Dendritic cell treated with granulocyte-macrophage colony-stimulating factor and Interleukin-4, amounts not matched to agents 40 ng/mL and 50 ng/mL, for 4 days (primary cell): ENCODE data around the gene UBN1.

ENCODE experiments used
- H3K27ac Mint-ChIP-seq: one replicate; pipeline ENCODE4 v1.8.0; 2022; ENCODE audit warnings: mild to moderate bottlenecking, mixed read lengths
- H3K27me3 Mint-ChIP-seq: one replicate; pipeline ENCODE4 v1.8.0; 2022; ENCODE audit warnings: mild to moderate bottlenecking, mixed read lengths
- H3K36me3 Mint-ChIP-seq: one replicate; pipeline ENCODE4 v1.8.0; 2022; ENCODE audit warnings: low read depth, mixed read lengths
- H3K4me1 Mint-ChIP-seq: one replicate; pipeline ENCODE4 v1.8.0; 2022; ENCODE audit warnings: low read depth, mixed read lengths
- H3K4me3 Mint-ChIP-seq: one replicate; pipeline ENCODE4 v1.8.0; 2022; ENCODE audit warnings: mild to moderate bottlenecking, moderate library complexity, mixed read lengths
- H3K9me3 Mint-ChIP-seq: one replicate; pipeline ENCODE4 v1.8.0; 2022; ENCODE audit warnings: mixed read lengths
- intact Hi-C: fragments of 100-400 bp; cut with micrococcal nuclease; formaldehyde crosslinking; loops from one replicate; pipeline ENCODE4 v1.15.0; 2022

The UBN1 gene

DNA sequence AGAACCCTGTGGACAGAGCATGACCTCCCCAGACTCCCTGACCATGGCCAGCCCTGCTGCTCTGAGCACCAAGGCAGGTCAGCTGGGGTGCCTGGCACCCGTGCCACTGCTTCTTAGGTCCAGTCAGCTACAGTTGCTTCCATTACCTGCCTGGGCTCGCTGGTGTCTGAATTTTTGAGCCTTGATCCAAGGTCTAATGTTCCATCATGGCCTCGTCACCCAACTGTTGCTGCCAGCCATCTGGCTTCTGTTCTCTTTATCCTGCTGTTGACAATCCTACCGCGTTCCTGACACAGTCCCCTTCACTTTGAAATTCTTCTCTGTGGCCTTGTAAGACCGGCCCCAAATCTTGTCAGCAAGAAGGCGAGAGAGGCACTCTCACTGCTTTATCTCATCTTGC, 16.9 kb upstream of the UBN1 start:
- Mint-ChIP-seq H3K27me3 (no peaks in the 10 kb centered on the region), H3K9me3 (no peaks in the 10 kb centered on the region), H3K27ac (no peak overlapping the region), H3K4me1 (no peaks in the 10 kb centered on the region), H3K36me3 (peaks cover 99% of the 10 kb centered on the region), H3K4me3 (no peak overlapping the region)
- intact Hi-C loops = no loop called here

DNA sequence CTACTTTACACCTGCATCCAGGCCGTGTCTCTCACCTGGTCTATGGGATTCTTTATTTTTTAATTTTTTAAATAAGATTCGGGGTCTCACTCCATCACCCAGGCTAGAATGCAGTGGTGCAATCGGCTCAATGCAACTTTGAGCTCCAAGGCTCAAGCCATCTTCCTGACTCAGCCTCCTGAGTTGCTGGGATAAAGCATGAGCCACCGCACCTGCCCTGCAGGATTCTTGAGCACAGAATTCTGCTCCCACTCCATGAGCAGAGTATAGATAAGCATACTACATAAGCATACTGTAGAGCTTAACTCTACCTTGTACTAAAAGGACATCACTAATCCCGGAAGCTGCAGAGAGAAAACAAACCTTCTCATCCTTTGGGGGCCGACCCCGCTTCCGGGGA, 15.7 kb upstream of the UBN1 start:
- H3K4me3 Mint-ChIP-seq = no peak overlapping the region
- no peak overlapping the region for H3K27ac Mint-ChIP-seq
- H3K27me3 Mint-ChIP-seq = no peaks in the 10 kb centered on the region
- H3K4me1 Mint-ChIP-seq = no peaks in the 10 kb centered on the region
- peaks cover 99% of the 10 kb centered on the region for H3K36me3 Mint-ChIP-seq
- H3K9me3 Mint-ChIP-seq = no peaks in the 10 kb centered on the region
- intact Hi-C loops = no loop called here

- Mint-ChIP-seq H3K27me3 (no peaks in the 10 kb centered on the region), H3K9me3 (no peaks in the 10 kb centered on the region), H3K4me1 (no peaks in the 10 kb centered on the region), H3K27ac (no peak overlapping the region), H3K36me3 (peaks cover 99% of the 10 kb centered on the region), H3K4me3 (no peak overlapping the region)
- intact Hi-C loops = no loop called here
Observed at GRCh38 chr16:4832698-4833343, 14.5 kb upstream of the UBN1 start.

- Mint-ChIP-seq H3K36me3 (peaks cover 99% of the 10 kb centered on the region), H3K27me3 (no peaks in the 10 kb centered on the region), H3K27ac (no peak overlapping the region), H3K9me3 (no peaks in the 10 kb centered on the region), H3K4me3 (no peak overlapping the region), H3K4me1 (no peaks in the 10 kb centered on the region)
- intact Hi-C loops = no loop called here
Observed at GRCh38 chr16:4833584-4833983, 13.7 kb upstream of the UBN1 start.

GRCh38 chr16:4836727-4837126, 10.6 kb upstream of the UBN1 start:
- peaks cover 99% of the 10 kb centered on the region for H3K36me3 Mint-ChIP-seq
- no peak overlapping the region for H3K4me3 Mint-ChIP-seq
- intact Hi-C loops = no loop called here
- no peaks in the 10 kb centered on the region for H3K9me3 Mint-ChIP-seq
- H3K27ac Mint-ChIP-seq = no peak overlapping the region
- H3K27me3 Mint-ChIP-seq = no peaks in the 10 kb centered on the region
- H3K4me1 Mint-ChIP-seq = no peaks in the 10 kb centered on the region

GRCh38 chr16:4837733-4838501, 9.4 kb upstream of the UBN1 start:
- H3K27ac Mint-ChIP-seq = no peak overlapping the region
- H3K4me1 Mint-ChIP-seq = no peaks in the 10 kb centered on the region
- no peaks in the 10 kb centered on the region for H3K9me3 Mint-ChIP-seq
- intact Hi-C loops = no loop called here
- no peaks in the 10 kb centered on the region for H3K27me3 Mint-ChIP-seq
- no peak overlapping the region for H3K4me3 Mint-ChIP-seq
- H3K36me3 Mint-ChIP-seq = peaks cover 99% of the 10 kb centered on the region

- Mint-ChIP-seq H3K9me3 (no peaks in the 10 kb centered on the region), H3K36me3 (peaks cover 97% of the 10 kb centered on the region), H3K27me3 (no peaks in the 10 kb centered on the region), H3K4me1 (no peaks in the 10 kb centered on the region), H3K4me3 (no peak overlapping the region), H3K27ac (no peak overlapping the region)
- intact Hi-C loops = loop anchor here (10.0 kb wide), 1 partner anchor 235 kb away; the partner anchor contains the start of gene ALG1
Observed at GRCh38 chr16:4839942-4840341, 7.3 kb upstream of the UBN1 start.

GRCh38 chr16:4840984-4841383, 6.3 kb upstream of the UBN1 start:
- no peaks in the 10 kb centered on the region for H3K9me3 Mint-ChIP-seq
- intact Hi-C loops = loop anchor here (10.0 kb wide), 1 partner anchor 234 kb away; the partner anchor contains the start of gene ALG1
- no peaks in the 10 kb centered on the region for H3K27me3 Mint-ChIP-seq
- peaks cover 8% of the 10 kb centered on the region for H3K4me1 Mint-ChIP-seq
- H3K36me3 Mint-ChIP-seq = peaks cover 97% of the 10 kb centered on the region
- H3K4me3 Mint-ChIP-seq = no peak overlapping the region
- H3K27ac Mint-ChIP-seq = no peak overlapping the region

- Mint-ChIP-seq H3K27me3 (no peaks in the 10 kb centered on the region), H3K36me3 (peaks cover 66% of the 10 kb centered on the region), H3K4me3 (peak overlapping the region; percentile 99), H3K27ac (peak overlapping the region; percentile 95), H3K4me1 (peaks cover 39% of the 10 kb centered on the region), H3K9me3 (no peaks in the 10 kb centered on the region)
- intact Hi-C loops = loop anchor here (2.0 to 10.0 kb wide), 3 partner anchors 44 to 228 kb away; partner anchors contain the start of genes ALG1 and ROGDI
Observed at GRCh38 chr16:4846503-4846900, 779 bp upstream of the UBN1 start.

GRCh38 chr16:4847774-4848587, 700 bp downstream of the UBN1 start:
- Mint-ChIP-seq H3K27me3 (no peaks in the 10 kb centered on the region), H3K4me1 (peaks cover 53% of the 10 kb centered on the region), H3K27ac (peak overlapping the region; percentile 95), H3K4me3 (peak overlapping the region; percentile 99), H3K9me3 (no peaks in the 10 kb centered on the region), H3K36me3 (peaks cover 57% of the 10 kb centered on the region)
- intact Hi-C loops = loop anchor here (1.0 to 10.0 kb wide), 4 partner anchors 46 to 227 kb away; partner anchors contain the start of genes ALG1, ROGDI and ZNF500

DNA sequence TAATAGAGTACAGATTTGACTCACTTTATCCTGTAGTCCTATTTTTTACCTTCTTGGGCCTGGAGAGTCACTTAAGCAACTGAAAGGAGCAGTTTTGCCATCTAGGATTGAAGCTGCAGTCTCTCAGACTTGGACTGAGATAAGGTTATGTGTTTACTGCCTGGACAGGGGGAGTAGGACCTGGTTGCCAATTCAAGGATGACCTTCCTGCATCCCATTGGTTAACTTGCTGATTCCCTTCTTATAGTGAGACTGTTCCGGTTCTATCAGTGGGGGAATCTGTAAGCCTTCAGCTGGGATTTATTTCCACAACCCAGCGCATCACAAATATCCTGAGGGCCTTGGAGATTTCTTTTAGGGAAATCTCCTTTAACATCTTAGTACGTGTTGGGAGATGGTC, 2.9 kb downstream of the UBN1 start:
- Mint-ChIP-seq H3K9me3 (no peaks in the 10 kb centered on the region), H3K27ac (no peak overlapping the region), H3K36me3 (peaks cover 60% of the 10 kb centered on the region), H3K4me3 (no peak overlapping the region), H3K27me3 (no peaks in the 10 kb centered on the region), H3K4me1 (peaks cover 53% of the 10 kb centered on the region)
- intact Hi-C loops = no loop called here

DNA sequence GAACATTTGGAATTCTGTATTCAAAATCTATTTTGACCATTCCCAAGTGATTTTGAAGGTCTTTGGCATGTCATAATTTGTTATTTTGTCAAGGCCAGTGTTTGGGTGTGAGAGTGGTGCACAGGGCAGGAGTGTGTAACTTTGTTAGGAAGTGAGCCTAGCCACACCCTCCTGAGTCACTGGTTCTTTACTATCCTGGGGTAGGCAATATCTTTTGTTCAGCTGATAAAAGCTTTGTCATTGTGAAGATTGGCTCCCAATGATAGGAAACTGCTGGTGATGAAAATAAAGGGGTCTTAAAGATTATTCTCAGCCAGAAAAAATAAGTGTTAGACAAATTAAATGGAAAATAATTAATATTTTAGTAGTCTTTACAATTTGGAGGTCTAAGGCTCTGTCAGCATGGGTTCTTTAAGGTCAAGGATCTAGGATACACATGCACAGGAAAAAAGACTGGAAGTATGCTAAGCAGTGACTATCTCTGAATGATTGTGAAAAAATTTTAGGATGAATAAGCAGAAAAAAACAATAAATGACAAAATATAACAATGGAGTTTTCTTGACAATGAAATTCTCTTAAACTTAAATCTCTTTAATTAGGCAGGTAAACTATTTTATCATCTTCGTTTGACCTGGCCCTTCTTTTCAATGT, 5.1 kb downstream of the UBN1 start:
- no peaks in the 10 kb centered on the region for H3K9me3 Mint-ChIP-seq
- no peak overlapping the region for H3K4me3 Mint-ChIP-seq
- H3K36me3 Mint-ChIP-seq = peaks cover 56% of the 10 kb centered on the region
- intact Hi-C loops = no loop called here
- peaks cover 40% of the 10 kb centered on the region for H3K4me1 Mint-ChIP-seq
- H3K27me3 Mint-ChIP-seq = no peaks in the 10 kb centered on the region
- peak overlapping the region; percentile 65 for H3K27ac Mint-ChIP-seq

DNA sequence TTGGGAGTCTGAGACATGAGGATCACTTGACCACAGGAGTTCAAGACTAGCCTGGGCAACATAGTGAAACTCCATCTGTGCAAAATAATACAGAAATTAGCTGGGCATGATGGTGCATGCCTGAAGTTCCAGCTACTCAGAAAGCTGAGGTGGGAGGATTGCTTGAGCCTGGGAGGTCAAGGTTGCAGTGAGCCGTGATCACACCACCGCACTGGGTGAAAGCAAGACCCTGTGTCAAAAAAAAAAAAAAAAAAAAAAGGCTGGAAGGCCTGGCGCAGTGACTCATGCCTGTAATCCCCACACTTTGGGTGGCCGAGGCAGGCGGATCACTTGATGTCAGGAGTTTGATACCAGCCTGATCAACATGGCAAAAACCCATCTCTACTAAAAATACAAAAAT, 8.1 kb downstream of the UBN1 start:
- no peak overlapping the region for H3K27ac Mint-ChIP-seq
- no peak overlapping the region for H3K4me3 Mint-ChIP-seq
- peaks cover 75% of the 10 kb centered on the region for H3K36me3 Mint-ChIP-seq
- no peaks in the 10 kb centered on the region for H3K27me3 Mint-ChIP-seq
- H3K4me1 Mint-ChIP-seq = peaks cover 23% of the 10 kb centered on the region
- no peaks in the 10 kb centered on the region for H3K9me3 Mint-ChIP-seq
- intact Hi-C loops = no loop called here
